ENCODE measurements around the gene ADGRG4. TPM values are rescaled to one million over a fixed set of nuclear protein-coding genes. Genes with fewer than 3 reads are reported as not detected.
A peak's percentile ranks its signal among the peaks of the same experiment; 100 is the strongest.
"Not testable (repeated sequence)": the region's sequence is repeated elsewhere in the genome, so short reads cannot be mapped to it uniquely, and the experiment has no call there.

ADGRG4 gene, protein sequence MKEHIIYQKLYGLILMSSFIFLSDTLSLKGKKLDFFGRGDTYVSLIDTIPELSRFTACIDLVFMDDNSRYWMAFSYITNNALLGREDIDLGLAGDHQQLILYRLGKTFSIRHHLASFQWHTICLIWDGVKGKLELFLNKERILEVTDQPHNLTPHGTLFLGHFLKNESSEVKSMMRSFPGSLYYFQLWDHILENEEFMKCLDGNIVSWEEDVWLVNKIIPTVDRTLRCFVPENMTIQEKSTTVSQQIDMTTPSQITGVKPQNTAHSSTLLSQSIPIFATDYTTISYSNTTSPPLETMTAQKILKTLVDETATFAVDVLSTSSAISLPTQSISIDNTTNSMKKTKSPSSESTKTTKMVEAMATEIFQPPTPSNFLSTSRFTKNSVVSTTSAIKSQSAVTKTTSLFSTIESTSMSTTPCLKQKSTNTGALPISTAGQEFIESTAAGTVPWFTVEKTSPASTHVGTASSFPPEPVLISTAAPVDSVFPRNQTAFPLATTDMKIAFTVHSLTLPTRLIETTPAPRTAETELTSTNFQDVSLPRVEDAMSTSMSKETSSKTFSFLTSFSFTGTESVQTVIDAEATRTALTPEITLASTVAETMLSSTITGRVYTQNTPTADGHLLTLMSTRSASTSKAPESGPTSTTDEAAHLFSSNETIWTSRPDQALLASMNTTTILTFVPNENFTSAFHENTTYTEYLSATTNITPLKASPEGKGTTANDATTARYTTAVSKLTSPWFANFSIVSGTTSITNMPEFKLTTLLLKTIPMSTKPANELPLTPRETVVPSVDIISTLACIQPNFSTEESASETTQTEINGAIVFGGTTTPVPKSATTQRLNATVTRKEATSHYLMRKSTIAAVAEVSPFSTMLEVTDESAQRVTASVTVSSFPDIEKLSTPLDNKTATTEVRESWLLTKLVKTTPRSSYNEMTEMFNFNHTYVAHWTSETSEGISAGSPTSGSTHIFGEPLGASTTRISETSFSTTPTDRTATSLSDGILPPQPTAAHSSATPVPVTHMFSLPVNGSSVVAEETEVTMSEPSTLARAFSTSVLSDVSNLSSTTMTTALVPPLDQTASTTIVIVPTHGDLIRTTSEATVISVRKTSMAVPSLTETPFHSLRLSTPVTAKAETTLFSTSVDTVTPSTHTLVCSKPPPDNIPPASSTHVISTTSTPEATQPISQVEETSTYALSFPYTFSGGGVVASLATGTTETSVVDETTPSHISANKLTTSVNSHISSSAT (N-terminal part only)
- polyA plus RNA-seq (ENCODE audit: insufficient read length in 3 of 3): not detected

DNA sequence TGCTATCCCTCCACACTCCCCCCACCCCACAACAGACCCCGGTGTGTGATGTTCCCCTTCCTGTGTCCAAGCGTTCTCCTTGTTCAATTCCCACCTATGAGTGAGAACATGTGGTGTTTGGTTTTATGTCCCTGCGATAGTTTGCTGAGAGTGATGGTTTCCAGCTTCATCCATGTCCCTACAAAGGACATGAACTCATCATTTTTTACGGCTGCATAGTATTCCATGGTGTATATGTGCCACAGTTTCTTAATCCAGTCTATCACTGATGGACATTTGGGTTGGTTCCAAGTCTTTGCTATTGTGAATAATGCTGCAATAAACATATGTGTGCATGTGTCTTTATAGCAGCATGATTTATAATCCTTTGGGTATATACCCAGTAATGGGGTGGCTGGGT lies at the start of gene ADGRG4:
TSS of gene ADGRG4 (plus strand) at position 243 of the 400 bp plus-strand sequence. CDS start 7,815 bp downstream, outside the sequence.
- DNase-seq (ENCODE audit: low read depth in 3 of 3, low spot score in 2 of 3): not testable (repeated sequence)

DNA sequence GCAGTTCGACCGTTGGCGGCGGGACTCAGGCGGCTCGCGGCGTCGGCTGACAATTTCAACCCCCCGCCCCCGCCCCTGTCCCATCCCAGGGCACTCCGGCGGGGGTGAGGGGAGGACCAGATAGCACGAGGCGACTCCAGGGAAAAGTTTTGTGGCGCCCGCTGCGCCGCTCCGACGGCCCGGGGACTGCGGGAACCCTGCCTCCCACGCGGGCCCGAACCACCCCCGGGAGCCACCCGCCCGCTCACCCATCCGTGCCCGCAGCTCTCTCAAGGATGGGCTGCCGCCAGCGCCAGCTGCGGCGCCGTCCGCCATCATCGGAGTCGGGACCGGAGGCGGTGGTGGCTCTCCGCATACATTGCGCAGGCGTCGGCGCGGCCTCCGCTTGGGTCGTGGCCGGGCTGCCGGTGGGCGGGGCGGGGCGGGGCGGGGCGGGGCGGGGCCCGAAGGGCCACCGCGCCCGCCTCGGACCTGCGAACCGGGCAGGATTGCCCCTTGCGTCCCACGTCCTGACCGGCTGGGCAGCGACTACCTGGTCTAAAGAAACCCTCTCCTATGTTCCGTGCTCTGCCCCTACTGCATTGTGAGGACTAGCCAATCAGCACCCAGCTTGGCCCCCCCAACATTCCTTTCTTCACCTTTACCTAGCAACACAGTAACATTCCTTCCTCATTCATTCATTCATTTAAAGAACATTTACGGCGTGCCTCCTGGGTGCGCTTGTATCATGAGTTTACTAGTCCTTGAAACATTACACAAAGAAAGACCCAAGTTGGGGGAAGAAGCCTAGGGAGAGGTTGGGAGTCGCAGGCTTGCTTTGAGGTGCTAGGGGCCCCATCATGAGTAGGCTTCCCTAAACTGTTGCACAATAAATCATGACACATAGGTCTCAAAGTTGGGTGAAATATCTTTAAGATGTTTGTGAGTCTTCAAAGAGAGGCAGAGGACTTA lies 49.4 kb upstream of the ADGRG4 start, which contains the start of gene MAP7D3:
TSS of gene MAP7D3 (minus strand) at position 360 of the 951 bp plus-strand sequence. CDS start at position 318, 42 bp downstream.
- DNase-seq (ENCODE audit: low read depth in 3 of 3, low spot score in 2 of 3): peak in 1 of 3 donors; percentile 6

DNA sequence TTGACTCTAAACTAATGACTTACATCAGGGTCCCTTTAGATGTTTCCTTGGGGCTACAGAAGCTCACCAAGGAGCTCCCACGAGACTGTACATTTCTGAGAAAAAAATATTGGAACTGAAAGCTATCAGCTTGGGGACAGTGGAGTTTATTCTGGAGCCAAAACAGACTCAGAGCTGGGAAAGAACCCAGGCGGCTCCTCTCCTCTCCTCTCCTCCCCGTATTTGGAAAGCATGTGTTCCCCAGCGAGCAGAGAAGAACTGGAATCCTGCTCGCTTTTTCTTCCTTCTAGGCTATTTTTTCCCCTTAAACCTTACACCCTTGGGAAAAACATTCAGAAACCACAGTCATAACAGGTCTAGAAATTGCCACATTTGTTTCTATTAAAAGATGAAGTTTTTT lies 45.2 kb upstream of the ADGRG4 start:
- no peak for DNase-seq (ENCODE audit: low read depth in 3 of 3, low spot score in 2 of 3)

DNA sequence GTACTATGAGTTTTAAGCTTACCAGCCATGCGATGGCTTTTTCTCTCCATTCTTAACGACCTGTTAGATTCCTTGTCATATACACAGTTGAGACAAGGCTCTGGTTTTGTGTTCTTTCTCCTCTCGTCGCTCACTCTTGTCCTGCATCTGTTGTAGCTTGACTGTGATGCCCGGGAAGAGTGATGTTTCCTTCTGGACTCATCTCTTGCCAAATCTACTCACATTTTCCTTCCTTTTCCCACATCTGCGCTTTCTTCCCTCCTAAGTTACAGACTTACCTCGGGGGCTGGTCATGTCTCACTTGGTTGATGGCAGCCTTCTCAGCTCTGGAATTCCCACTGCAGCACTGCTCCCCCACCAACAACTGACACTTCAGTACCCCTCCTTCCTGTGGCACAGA lies 44.7 kb upstream of the ADGRG4 start:
- DNase-seq (ENCODE audit: low read depth in 3 of 3, low spot score in 2 of 3): no peak

DNA sequence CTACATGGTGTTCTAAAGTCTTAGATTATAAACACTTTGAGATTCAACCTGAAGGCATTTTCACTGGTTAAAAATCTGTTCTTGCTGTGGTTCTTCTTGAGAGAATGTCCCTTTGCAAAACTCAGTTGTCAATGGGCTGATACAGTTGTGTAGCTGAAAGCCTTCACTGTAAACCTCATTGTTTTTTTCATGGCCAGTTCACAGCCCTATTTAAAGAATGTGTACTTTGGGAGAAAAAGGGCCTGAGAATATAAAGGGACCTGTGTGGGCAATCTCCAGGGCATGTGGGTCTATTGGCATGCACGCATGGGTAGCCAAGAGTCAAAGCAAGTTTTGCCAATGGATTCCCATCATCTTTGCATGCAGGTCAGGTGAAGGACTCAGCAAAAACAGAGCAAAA lies 41.8 kb upstream of the ADGRG4 start:
- DNase-seq (ENCODE audit: low read depth in 3 of 3, low spot score in 2 of 3): no peak

GRCh38 chrX:136259543-136259942 lies 41.2 kb upstream of the ADGRG4 start:
- DNase-seq (ENCODE audit: low read depth in 3 of 3, low spot score in 2 of 3): no peak

DNA sequence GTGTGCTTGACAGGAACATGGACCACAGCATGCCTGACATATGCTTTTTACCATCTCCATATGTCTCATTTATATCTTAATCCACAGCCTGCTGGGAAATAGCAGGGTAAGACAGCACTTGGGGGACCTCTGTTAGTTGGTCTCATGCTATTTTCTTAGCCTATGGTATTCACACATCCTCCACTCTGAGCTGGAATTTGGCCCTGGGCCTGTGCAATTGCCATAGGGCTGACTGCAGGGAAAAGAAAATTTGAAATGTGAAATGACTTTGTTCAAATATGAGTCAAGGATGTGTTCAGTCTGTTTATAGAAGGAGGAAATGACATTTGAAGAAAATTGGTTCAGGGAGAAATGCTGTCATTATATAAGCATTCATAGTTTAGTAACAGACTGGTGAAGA lies 40.0 kb upstream of the ADGRG4 start:
- no peak for DNase-seq (ENCODE audit: low read depth in 3 of 3, low spot score in 2 of 3)

DNA sequence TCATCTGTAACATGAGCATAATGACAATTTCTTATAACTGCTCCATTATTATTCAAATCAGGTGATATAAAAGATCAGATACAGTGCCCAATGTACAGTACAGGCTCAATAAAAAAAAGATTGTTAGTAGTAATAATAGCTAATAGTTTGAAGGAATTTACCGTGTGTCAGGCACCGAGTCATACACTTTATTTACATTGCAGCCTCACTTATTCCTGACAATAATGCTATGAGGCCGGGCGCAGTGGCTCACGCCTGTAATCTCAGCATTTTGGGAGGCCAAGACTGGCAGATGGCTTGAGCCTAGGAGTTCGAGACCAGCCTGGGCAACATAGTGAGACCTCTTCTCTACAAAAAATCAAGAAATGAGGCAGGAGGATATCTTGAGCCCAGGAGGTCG lies 39.4 kb upstream of the ADGRG4 start:
- no peak for DNase-seq (ENCODE audit: low read depth in 3 of 3, low spot score in 2 of 3)

DNA sequence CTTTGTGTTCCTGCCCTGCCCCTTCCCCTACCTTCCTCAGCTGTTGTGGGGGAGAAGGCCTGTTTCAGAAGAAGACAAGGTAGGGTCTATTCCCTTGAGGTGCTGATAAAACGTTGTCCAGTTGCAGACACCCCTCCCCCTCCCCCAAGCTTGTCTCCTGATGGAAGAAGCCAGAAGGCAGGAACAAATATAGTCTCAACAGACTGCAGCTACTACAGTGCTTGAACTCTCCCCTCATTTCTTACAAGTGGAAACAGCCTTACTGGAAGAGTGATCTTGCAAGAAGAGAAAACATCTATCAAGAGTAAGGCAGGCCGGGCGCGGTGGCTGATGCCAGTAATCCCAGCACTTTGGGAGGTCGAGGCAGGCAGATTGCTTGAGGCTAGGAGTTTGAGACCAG lies 38.5 kb upstream of the ADGRG4 start:
- no peak for DNase-seq (ENCODE audit: low read depth in 3 of 3, low spot score in 2 of 3)

GRCh38 chrX:136262812-136263315 lies 37.9 kb upstream of the ADGRG4 start:
- no peak for DNase-seq (ENCODE audit: low read depth in 3 of 3, low spot score in 2 of 3)

DNA sequence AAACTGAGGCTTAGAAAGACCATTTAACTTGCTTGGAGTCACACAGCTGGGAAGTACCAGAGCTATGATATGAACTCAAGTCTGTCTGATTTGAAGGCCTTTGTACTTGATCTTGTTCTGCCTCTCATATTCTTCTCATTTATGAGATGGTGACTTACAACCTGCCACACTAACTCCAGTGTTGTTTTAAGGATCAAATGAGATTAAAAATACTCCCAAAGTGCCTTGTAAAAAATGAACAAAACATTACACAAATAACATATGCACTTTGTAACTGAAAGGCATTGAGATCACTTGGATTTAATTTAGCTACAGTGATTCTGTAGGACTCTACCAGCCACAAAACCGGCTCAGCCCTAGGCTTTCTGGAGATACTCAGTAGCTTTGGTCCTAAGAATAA lies 33.9 kb upstream of the ADGRG4 start:
- no peak for DNase-seq (ENCODE audit: low read depth in 3 of 3, low spot score in 2 of 3)

GRCh38 chrX:136268051-136269048 lies 32.4 kb upstream of the ADGRG4 start:
- peak in 1 of 3 donors; percentile 8 for DNase-seq (ENCODE audit: low read depth in 3 of 3, low spot score in 2 of 3)

DNA sequence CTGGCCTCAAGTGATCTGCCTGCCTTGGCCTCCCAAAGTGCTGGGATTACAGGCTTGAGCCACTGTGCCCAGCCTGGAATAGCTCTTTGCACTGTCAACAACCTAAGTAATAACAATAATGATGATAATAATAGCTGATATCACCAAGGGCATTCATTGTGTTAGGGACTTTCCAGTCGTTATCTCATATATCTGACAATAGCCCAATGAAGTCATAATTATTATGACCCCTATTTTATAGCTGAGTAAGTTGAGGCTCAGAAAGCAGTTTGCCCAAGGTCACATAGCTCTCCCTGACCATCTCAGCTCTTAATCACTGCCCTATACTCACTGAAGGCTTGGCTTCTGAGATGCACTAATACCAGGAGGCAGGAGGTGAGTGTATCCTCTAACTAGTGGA lies 30.8 kb upstream of the ADGRG4 start:
- DNase-seq (ENCODE audit: low read depth in 3 of 3, low spot score in 2 of 3): no peak

GRCh38 chrX:136271300-136271699 lies 29.5 kb upstream of the ADGRG4 start:
- DNase-seq (ENCODE audit: low read depth in 3 of 3, low spot score in 2 of 3): no peak

DNA sequence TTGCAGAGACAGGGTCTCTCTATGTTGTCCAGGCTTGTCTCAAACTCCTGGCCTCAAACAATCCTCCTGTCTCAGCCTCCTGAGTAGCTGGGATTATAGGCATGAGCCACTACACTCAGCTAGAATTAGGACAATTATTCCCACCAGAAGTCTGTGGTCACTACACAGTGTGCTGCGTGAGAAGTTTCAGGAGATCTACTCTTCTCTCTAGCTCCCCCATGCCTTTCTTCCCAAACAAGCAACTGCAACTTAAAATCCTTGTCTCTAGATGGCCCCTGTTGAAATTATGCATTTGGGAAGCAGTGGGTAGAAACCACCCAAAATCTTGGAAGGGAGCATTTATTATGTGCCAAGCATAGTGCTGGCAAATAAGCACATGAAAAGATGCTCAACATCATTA lies 28.4 kb upstream of the ADGRG4 start:
- no peak for DNase-seq (ENCODE audit: low read depth in 3 of 3, low spot score in 2 of 3)

GRCh38 chrX:136273986-136274385 lies 26.8 kb upstream of the ADGRG4 start:
- no peak for DNase-seq (ENCODE audit: low read depth in 3 of 3, low spot score in 2 of 3)

GRCh38 chrX:136275553-136275952 lies 25.2 kb upstream of the ADGRG4 start:
- DNase-seq (ENCODE audit: low read depth in 3 of 3, low spot score in 2 of 3): no peak

GRCh38 chrX:136286375-136286774 lies 14.4 kb upstream of the ADGRG4 start:
- not testable (repeated sequence) for DNase-seq (ENCODE audit: low read depth in 3 of 3, low spot score in 2 of 3)
